GM23248 (cell line): ENCODE measurements around the gene CRK. TPM values are rescaled to one million over a fixed set of nuclear protein-coding genes. Genes with fewer than 3 reads are reported as not detected.
"Not testable (repeated sequence)": the region's sequence is repeated elsewhere in the genome, so short reads cannot be mapped to it uniquely, and the experiment has no call there.

Experiments
- DNase-seq: peaks from one replicate; pipeline ENCODE4 v3.0.0-alpha.2; 2015
- H2AFZ ChIP-seq: fragments of 200-600 bp; sonication (generic); 2 replicates; pipeline ENCODE4 v1.6.1; 2016; ENCODE audit warnings: antibody characterized with exemption
- H3F3A ChIP-seq: fragments of 200-600 bp; sonication (generic); 2 replicates; pipeline ENCODE4 v1.6.1; 2016; ENCODE audit warnings: mild to moderate bottlenecking, antibody characterized with exemption, mixed run types; ENCODE audit not compliant: insufficient read depth
- H3K27ac ChIP-seq: fragments of 200-600 bp; sonication (generic); 2 replicates; pipeline ENCODE4 v1.5.1; 2016; ENCODE audit warnings: mild to moderate bottlenecking
- H3K27me3 ChIP-seq: fragments of 200-600 bp; sonication (generic); replicated peaks from 2 replicates; pipeline ENCODE4 v1.6.1; 2016; ENCODE audit warnings: mild to moderate bottlenecking; ENCODE audit not compliant: insufficient read depth
- H3K36me3 ChIP-seq: fragments of 200-600 bp; sonication (generic); 2 replicates; pipeline ENCODE4 v1.6.1; 2016; ENCODE audit warnings: low read depth, mild to moderate bottlenecking
- H3K4me1 ChIP-seq: fragments of 200-600 bp; sonication (generic); 2 replicates; pipeline ENCODE4 v1.6.1; 2016; ENCODE audit warnings: mild to moderate bottlenecking; ENCODE audit not compliant: insufficient read depth
- H3K4me2 ChIP-seq: fragments of 200-600 bp; sonication (generic); one replicate; pipeline ENCODE4 v1.6.1; 2016; ENCODE audit warnings: mild to moderate bottlenecking; ENCODE audit not compliant: unreplicated experiment
- H3K4me3 ChIP-seq: fragments of 200-600 bp; sonication (generic); 2 replicates; pipeline ENCODE4 v1.5.1; 2016; ENCODE audit warnings: mild to moderate bottlenecking
- H3K79me2 ChIP-seq: fragments of 200-600 bp; sonication (generic); 2 replicates; pipeline ENCODE4 v1.6.1; 2016; ENCODE audit warnings: mild to moderate bottlenecking; ENCODE audit not compliant: insufficient read depth
- H3K9ac ChIP-seq: fragments of 200-600 bp; sonication (generic); 2 replicates; pipeline ENCODE4 v1.6.1; 2016; ENCODE audit warnings: mild to moderate bottlenecking
- H3K9me2 ChIP-seq: fragments of 200-600 bp; sonication (generic); 2 replicates; pipeline ENCODE4 v1.6.1; 2016; ENCODE audit warnings: mixed run types, mild to moderate bottlenecking, moderate library complexity; ENCODE audit not compliant: insufficient read depth
- H3K9me3 ChIP-seq: fragments of 200-600 bp; sonication (generic); one replicate; pipeline ENCODE4 v1.6.1; 2017; ENCODE audit warnings: low read depth
- H4K20me1 ChIP-seq: fragments of 200-600 bp; sonication (generic); 2 replicates; pipeline ENCODE4 v1.6.0; 2016; ENCODE audit not compliant: insufficient read depth
- EZH2 ChIP-seq: fragments of 200-600 bp; sonication (generic); IDR thresholded peaks from 2 replicates; pipeline ENCODE4 v1.6.1; 2018; ENCODE audit warnings: antibody characterized with exemption, mild to moderate bottlenecking; ENCODE audit not compliant: insufficient read depth, poor library complexity, severe bottlenecking
- EZH2phosphoT487 ChIP-seq: fragments of 200-600 bp; sonication (generic); IDR thresholded peaks from 2 replicates; pipeline ENCODE4 v1.6.1; 2018; ENCODE audit warnings: antibody characterized with exemption, moderate library complexity, mild to moderate bottlenecking, low read depth; ENCODE audit not compliant: insufficient read depth
- WGBS, 2 experiments: methylation state at CpG; one replicate each; pipeline ENCODE4 v1.1.6; 2015 to 2017; ENCODE audit warnings: low lambda C conversion rate in 2 of 2, low coverage in 1 of 2; ENCODE audit errors: missing lambda C conversion rate in 2 of 2; 5-methylcytosine and 5-hydroxymethylcytosine counted together
- in situ Hi-C: fragments of 300-500 bp; cut with MboI; formaldehyde crosslinking; loops from 2 replicates; pipeline ENCODE4 v1.15.0; 2020
- polyA plus RNA-seq: library from polyadenylated mRNA; unstranded; fragments of >200 nt; fragmentation: Nextera tagmentation; extraction: Ambion mirVana; gene quantifications from 2 replicates; pipeline ENCODE4 v1.2.1, GENCODE V29; 2016
- total RNA-seq: library from RNA; depleted of rRNA; stranded (reverse); fragments of >200 nt; shearing (Covaris generic); gene quantifications from 2 replicates; pipeline ENCODE4 v1.2.3, GENCODE V29; 2014

Gene CRK
- total and polyA plus RNA-seq, 2 experiments from 2014 or later, result 86.0 to 117 TPM

- Histone ChIP-seq H3K27ac (peak overlapping the region; percentile 39; the same call in 1 of the 2 replicates), H3K36me3 (no peaks in the 10 kb centered on the region)
These were observed 76.7 kb downstream of the CRK start for GRCh38 chr17:1379208-1379929.

GRCh38 chr17:1378476-1378860, 77.6 kb downstream of the CRK start:
- H3K9ac ChIP-seq, H3K36me3 ChIP-seq, H2AFZ ChIP-seq, in situ Hi-C loops, H3K9me2 ChIP-seq, H3K4me3 ChIP-seq, H3K9me3 ChIP-seq, H3K27me3 ChIP-seq: not testable (repeated sequence)
- Histone ChIP-seq H3K27ac (peak overlapping the region; percentile 39; the same call in 1 of the 2 replicates), H3K4me2 (peak overlapping the region; percentile 33), H4K20me1 (peaks cover 87% of the 10 kb centered on the region), H3K79me2 (peaks cover 100% of the 10 kb centered on the region), H3K4me1 (peaks cover 70% of the 10 kb centered on the region), H3F3A (peaks cover 69% of the 10 kb centered on the region)
- WGBS, 2 experiments, result 48 to 51% methylated on average over 10 of the region's 10 CpGs
- peak; percentile 56 for DNase-seq

More at GRCh38 chr17:1379208-1379929, 76.7 kb downstream of the CRK start:
- H3K4me1 ChIP-seq, result peaks cover 68% of the 10 kb centered on the region
- TF ChIP-seq EZH2, result no peak
- no peak for TF ChIP-seq EZH2phosphoT487
- peaks cover 89% of the 10 kb centered on the region for H4K20me1 ChIP-seq
- no peak overlapping the region for H2AFZ ChIP-seq
- H3K79me2 ChIP-seq, result peaks cover 100% of the 10 kb centered on the region
- 81 to 83% methylated on average over 11 of the region's 11 CpGs for WGBS, 2 experiments
- H3K9me2 ChIP-seq, result no peaks in the 10 kb centered on the region
- no peak overlapping the region for H3K4me3 ChIP-seq
- peaks cover 62% of the 10 kb centered on the region for H3F3A ChIP-seq
- H3K27me3 ChIP-seq, result no peaks in the 10 kb centered on the region
- H3K9me3 ChIP-seq, result no peaks in the 10 kb centered on the region
- no peak overlapping the region for H3K9ac ChIP-seq
- H3K4me2 ChIP-seq, result peak overlapping the region; percentile 33
- in situ Hi-C loops, result no loop called here
- no peak for DNase-seq

- 45 to 56% methylated on average over 3 of the region's 3 CpGs for WGBS, 2 experiments
- no peaks in the 10 kb centered on the region for H3K9me3 ChIP-seq
- no peaks in the 10 kb centered on the region for H3K27me3 ChIP-seq
- TF ChIP-seq EZH2 (no peak), EZH2phosphoT487 (no peak)
- H3K9ac ChIP-seq, result no peak overlapping the region
- H3F3A ChIP-seq, result peaks cover 72% of the 10 kb centered on the region
- H3K4me3 ChIP-seq, result no peak overlapping the region
- peaks cover 100% of the 10 kb centered on the region for H3K79me2 ChIP-seq
- peaks cover 92% of the 10 kb centered on the region for H4K20me1 ChIP-seq
- H2AFZ ChIP-seq, result no peak overlapping the region
- in situ Hi-C loops, result no loop called here
- DNase-seq, result no peak
- H3K36me3 ChIP-seq, result peaks cover 10% of the 10 kb centered on the region
- peak overlapping the region; percentile 39 for H3K27ac ChIP-seq
- H3K4me2 ChIP-seq, result peak overlapping the region; percentile 20
- no peaks in the 10 kb centered on the region for H3K9me2 ChIP-seq
- peaks cover 70% of the 10 kb centered on the region for H3K4me1 ChIP-seq
These were observed 78.7 kb downstream of the CRK start for GRCh38 chr17:1377334-1377733.

- no peak overlapping the region for H3K4me3 ChIP-seq
- H4K20me1 ChIP-seq, result peaks cover 94% of the 10 kb centered on the region
- H3K36me3 ChIP-seq, result peaks cover 11% of the 10 kb centered on the region
- peak overlapping the region; percentile 39 for H3K27ac ChIP-seq
- no peaks in the 10 kb centered on the region for H3K27me3 ChIP-seq
- no peaks in the 10 kb centered on the region for H3K9me3 ChIP-seq
- DNase-seq, result no peak
- H3K9ac ChIP-seq, result no peak overlapping the region
- H2AFZ ChIP-seq, result no peak overlapping the region
- in situ Hi-C loops, result no loop called here
- peaks cover 76% of the 10 kb centered on the region for H3F3A ChIP-seq
- peaks cover 67% of the 10 kb centered on the region for H3K4me1 ChIP-seq
- peak overlapping the region; percentile 15 for H3K4me2 ChIP-seq
- no peaks in the 10 kb centered on the region for H3K9me2 ChIP-seq
- H3K79me2 ChIP-seq, result peaks cover 100% of the 10 kb centered on the region
- TF ChIP-seq EZH2phosphoT487 (no peak), EZH2 (no peak)
- WGBS, 2 experiments, result 38 to 55% methylated on average over 5 of the region's 5 CpGs
These were observed 80.0 kb downstream of the CRK start for GRCh38 chr17:1376061-1376460.
